Measurements from ENCODE around the gene MRPL20.

DNA sequence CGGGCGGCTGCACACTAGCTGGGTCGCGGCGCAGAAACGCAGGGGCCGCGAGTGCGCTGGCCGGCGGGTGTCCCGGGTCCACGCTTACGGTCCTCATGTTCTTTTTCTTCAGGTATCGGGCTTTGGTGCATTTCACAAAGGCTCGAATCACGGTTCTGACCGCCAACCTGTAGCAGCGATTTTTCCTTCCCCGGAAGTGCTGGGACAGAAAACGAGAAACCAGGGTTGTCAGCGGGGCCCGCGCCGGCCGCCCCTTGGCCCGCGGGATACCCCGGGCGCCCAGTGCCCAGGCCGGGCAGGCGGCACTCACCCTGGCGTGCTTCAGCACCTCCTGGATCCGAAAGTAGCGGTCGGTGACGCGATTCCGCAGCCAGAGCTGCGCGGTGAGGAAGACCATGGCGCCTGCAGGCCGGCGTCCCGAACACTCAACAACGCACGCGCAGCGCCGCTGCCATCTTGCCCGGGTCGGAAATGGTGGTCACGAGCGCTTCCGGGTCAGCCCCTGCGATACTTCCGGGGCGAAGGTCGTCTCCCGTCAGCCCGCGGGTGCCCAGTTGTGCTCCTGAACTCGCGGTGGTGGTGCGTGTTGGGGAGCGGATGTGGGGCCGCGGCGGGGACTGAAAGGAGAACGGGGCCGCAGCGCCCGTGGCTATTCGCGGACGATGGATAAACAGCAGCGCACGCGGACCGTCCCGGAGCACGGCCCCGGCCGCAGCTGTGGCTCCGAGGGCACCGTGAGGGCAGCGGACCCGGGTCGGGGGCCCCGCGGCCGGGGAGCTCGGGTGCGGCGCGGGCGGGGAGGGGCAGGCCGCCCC is at the start of gene MRPL20:
- TF ChIP-seq CTCF (IDR thresholded peaks at IDR 0.05; ENCODE audit: low read length): no peak
- TF ChIP-seq EZH2 (IDR thresholded peaks at IDR 0.05; ENCODE audit: borderline replicate concordance, low read length): no peak

Data from OCI-LY1 (cell line).